Measurements from ENCODE around the gene PTDSS2. TPM values are rescaled to one million over a fixed set of nuclear protein-coding genes. Genes with fewer than 3 reads are reported as not detected.
A peak's percentile ranks its signal among the peaks of the same experiment; 100 is the strongest.

The PTDSS2 gene
- total and polyA plus RNA-seq, 4 experiments from 2014 or later: 5.5 to 26.1 (median 14.8) TPM

- Mint-ChIP-seq H3K4me3 (no peak overlapping the region), H3K36me3 (peaks cover 0 to 13% of the 10 kb centered on the region in 2 donors), H3K27ac (no peak overlapping the region), H3K27me3 (no peaks in the 10 kb centered on the region), H3K9me3 (no peaks in the 10 kb centered on the region), H3K4me1 (peaks cover 4 to 25% (median 12%) of the 10 kb centered on the region in 4 donors)
- no peak overlapping the region for H3K4me3 ChIP-seq (ENCODE audit: low read length in 2 of 2)
- ChIA-PET CTCF (ENCODE audit: partially characterized antibody) (interaction anchor here (1.5 kb wide), 1 partner anchor 14 kb away, joined by 8 read pairs; no protein-coding TSS in a partner anchor), POLR2A (ENCODE audit: partially characterized antibody) (interaction anchor here (1.6 to 5.3 kb wide), 2 partner anchors 27 to 82 kb away, joined by 6 to 47 read pairs; partner anchors contain the start of gene RNH1)
- H3K36me3 ChIP-seq (ENCODE audit: insufficient read depth, low read length): peaks cover 24% of the 10 kb centered on the region
- intact Hi-C loops (cut with micrococcal nuclease): no loop called here
- no peak overlapping the region for H3K27ac ChIP-seq (ENCODE audit: low read depth, low read length)
- H3K9me3 ChIP-seq (ENCODE audit: control insufficient read depth in 1 of 2, low read length in 2 of 2): no peaks in the 10 kb centered on the region
- no peaks in the 10 kb centered on the region for H3K27me3 ChIP-seq (ENCODE audit: insufficient read depth, low read length)
- DNase-seq: peak in 1 of 5 donors; percentile 41
- H3K4me1 ChIP-seq (ENCODE audit: insufficient read depth, low read length): peaks cover 33% of the 10 kb centered on the region
Measured at GRCh38 chr11:532986-533585, 83.0 kb downstream of the PTDSS2 start.

- no peaks in the 10 kb centered on the region for H3K9me3 Mint-ChIP-seq
- Histone ChIP-seq H3K9me3 (ENCODE audit: control insufficient read depth in 1 of 2, low read length in 2 of 2) (no peaks in the 10 kb centered on the region), H3K27me3 (ENCODE audit: insufficient read depth, low read length) (no peaks in the 10 kb centered on the region), H3K27ac (ENCODE audit: low read depth, low read length) (peak overlapping the region; percentile 52), H3K4me1 (ENCODE audit: insufficient read depth, low read length) (peaks cover 40% of the 10 kb centered on the region), H3K36me3 (ENCODE audit: insufficient read depth, low read length) (peaks cover 24% of the 10 kb centered on the region), H3K4me3 (ENCODE audit: low read length in 2 of 2) (peak overlapping the region in 1 of 2 donors; percentile 58)
- peak in 1 of 5 donors; percentile 27 for DNase-seq
- peak overlapping the region in 5 of 8 donors; percentile 40 to 66 (median 52) for H3K4me3 Mint-ChIP-seq
- ChIA-PET POLR2A (ENCODE audit: partially characterized antibody) (interaction anchor here (1.2 to 5.3 kb wide), 8 partner anchors 15 to 127 kb away, joined by 3 to 47 read pairs (median 6); partner anchors contain the start of gene RNH1), CTCF (ENCODE audit: partially characterized antibody) (interaction anchor here (1.4 kb wide), 1 partner anchor 162 kb away, joined by 3 read pairs; the partner anchor contains the start of gene TMEM80)
- H3K36me3 Mint-ChIP-seq: peaks cover 0 to 13% of the 10 kb centered on the region in 2 donors
- peaks cover 4 to 32% (median 16%) of the 10 kb centered on the region in 4 donors for H3K4me1 Mint-ChIP-seq
- no peak overlapping the region for H3K27ac Mint-ChIP-seq
- intact Hi-C loops (cut with micrococcal nuclease): loop anchor here (2.0 kb wide), 1 partner anchor 263 kb away; no protein-coding TSS in a partner anchor
- no peaks in the 10 kb centered on the region for H3K27me3 Mint-ChIP-seq
Measured at GRCh38 chr11:533586-534395, 83.7 kb downstream of the PTDSS2 start.

GRCh38 chr11:534396-535209, 84.5 kb downstream of the PTDSS2 start:
- Histone ChIP-seq H3K4me3 (ENCODE audit: low read length in 2 of 2) (peak overlapping the region; percentile 11 to 58), H3K9me3 (ENCODE audit: control insufficient read depth in 1 of 2, low read length in 2 of 2) (no peaks in the 10 kb centered on the region), H3K4me1 (ENCODE audit: insufficient read depth, low read length) (peaks cover 40% of the 10 kb centered on the region), H3K27ac (ENCODE audit: low read depth, low read length) (peak overlapping the region; percentile 52), H3K27me3 (ENCODE audit: insufficient read depth, low read length) (no peaks in the 10 kb centered on the region), H3K36me3 (ENCODE audit: insufficient read depth, low read length) (peaks cover 24% of the 10 kb centered on the region)
- peak overlapping the region; percentile 51 to 86 (median 70) for H3K4me3 Mint-ChIP-seq
- peaks cover 4 to 34% (median 16%) of the 10 kb centered on the region in 4 donors for H3K4me1 Mint-ChIP-seq
- peaks cover 0 to 13% of the 10 kb centered on the region in 2 donors for H3K36me3 Mint-ChIP-seq
- no peaks in the 10 kb centered on the region for H3K9me3 Mint-ChIP-seq
- no peaks in the 10 kb centered on the region for H3K27me3 Mint-ChIP-seq
- peak overlapping the region in 2 of 7 donors; percentile 22 to 81 for H3K27ac Mint-ChIP-seq
- POLR2A ChIA-PET (ENCODE audit: partially characterized antibody): interaction anchor here (1.2 to 5.3 kb wide), 12 partner anchors 16 to 297 kb away, joined by 3 to 47 read pairs (median 6); partner anchors contain the start of genes PHRF1, PTDSS2, RNH1 and TALDO1
- intact Hi-C loops (cut with micrococcal nuclease): loop anchor here (1.0 to 2.0 kb wide), 3 partner anchors 16 to 262 kb away; no protein-coding TSS in a partner anchor
- CTCF ChIA-PET (ENCODE audit: partially characterized antibody): interaction anchor here (0.8 to 1.4 kb wide), 2 partner anchors 84 to 161 kb away, joined by 3 read pairs; partner anchors contain the start of gene TMEM80
- DNase-seq: peak; percentile 24 to 40 (median 36)

GRCh38 chr11:535210-535518, 85.1 kb downstream of the PTDSS2 start:
- CTCF ChIA-PET (ENCODE audit: partially characterized antibody): interaction anchor here (0.8 kb wide), 1 partner anchor 84 kb away, joined by 3 read pairs; no protein-coding TSS in a partner anchor
- H3K27ac ChIP-seq (ENCODE audit: low read depth, low read length): peak overlapping the region; percentile 52
- no peak overlapping the region for H3K4me3 Mint-ChIP-seq
- H3K9me3 ChIP-seq (ENCODE audit: control insufficient read depth in 1 of 2, low read length in 2 of 2): no peaks in the 10 kb centered on the region
- peak overlapping the region in 1 of 2 donors; percentile 58 for H3K4me3 ChIP-seq (ENCODE audit: low read length in 2 of 2)
- no peak for DNase-seq
- H3K27me3 Mint-ChIP-seq: no peaks in the 10 kb centered on the region
- no peaks in the 10 kb centered on the region for H3K27me3 ChIP-seq (ENCODE audit: insufficient read depth, low read length)
- H3K36me3 Mint-ChIP-seq: peaks cover 0 to 12% of the 10 kb centered on the region in 2 donors
- no peaks in the 10 kb centered on the region for H3K9me3 Mint-ChIP-seq
- H3K27ac Mint-ChIP-seq: no peak overlapping the region
- H3K4me1 ChIP-seq (ENCODE audit: insufficient read depth, low read length): peaks cover 40% of the 10 kb centered on the region
- peaks cover 24% of the 10 kb centered on the region for H3K36me3 ChIP-seq (ENCODE audit: insufficient read depth, low read length)
- H3K4me1 Mint-ChIP-seq: peaks cover 4 to 34% (median 16%) of the 10 kb centered on the region in 4 donors
- POLR2A ChIA-PET (ENCODE audit: partially characterized antibody): interaction anchor here (1.0 to 5.3 kb wide), 14 partner anchors 10 to 298 kb away, joined by 3 to 47 read pairs (median 10); partner anchors contain the start of genes PHRF1, PTDSS2, RNH1 and RPLP2
- intact Hi-C loops (cut with micrococcal nuclease): loop anchor here (1.0 to 2.0 kb wide), 3 partner anchors 17 to 262 kb away; no protein-coding TSS in a partner anchor

GRCh38 chr11:535519-536454, 85.7 kb downstream of the PTDSS2 start, which contains the start of gene HRAS:
Gene HRAS, minus strand, starts transcription at chr11:535576.
- peaks cover 24% of the 10 kb centered on the region for H3K36me3 ChIP-seq (ENCODE audit: insufficient read depth, low read length)
- intact Hi-C loops (cut with micrococcal nuclease): loop anchor here (1.0 to 2.0 kb wide), 4 partner anchors 17 to 261 kb away; partner anchors contain the start of genes LMNTD2 and RASSF7
- peaks cover 4 to 34% (median 16%) of the 10 kb centered on the region in 4 donors for H3K4me1 Mint-ChIP-seq
- peak within 1 kb of the TSS; percentile 29 to 69 for H3K4me3 ChIP-seq (ENCODE audit: low read length in 2 of 2)
- H3K27ac ChIP-seq (ENCODE audit: low read depth, low read length): peak within 1 kb of the TSS; percentile 65
- H3K9me3 Mint-ChIP-seq: no peaks in the 10 kb centered on the region
- no peaks in the 10 kb centered on the region for H3K27me3 Mint-ChIP-seq
- ChIA-PET CTCF (ENCODE audit: partially characterized antibody) (interaction anchor here (0.6 to 1.8 kb wide), 7 partner anchors 17 to 213 kb away, joined by 3 to 11 read pairs (median 4); partner anchors contain the start of genes PHRF1 and TMEM80), POLR2A (ENCODE audit: partially characterized antibody) (interaction anchor here (0.8 to 5.3 kb wide), 28 partner anchors 9 to 298 kb away, joined by 3 to 47 read pairs (median 5); partner anchors contain the start of genes DEAF1, IRF7, PHRF1 and PTDSS2)
- H3K4me3 Mint-ChIP-seq: peak within 1 kb of the TSS; percentile 90 to 98 (median 96)
- H3K9me3 ChIP-seq (ENCODE audit: control insufficient read depth in 1 of 2, low read length in 2 of 2): no peaks in the 10 kb centered on the region
- peaks cover 0 to 10% of the 10 kb centered on the region in 2 donors for H3K36me3 Mint-ChIP-seq
- peak within 1 kb of the TSS; percentile 92 to 98 (median 97) for H3K27ac Mint-ChIP-seq
- peaks cover 40% of the 10 kb centered on the region for H3K4me1 ChIP-seq (ENCODE audit: insufficient read depth, low read length)
- peak; percentile 93 to 98 (median 96) for DNase-seq
- H3K27me3 ChIP-seq (ENCODE audit: insufficient read depth, low read length): no peaks in the 10 kb centered on the region

All from CD4-positive, alpha-beta memory T cell (primary cell).